Upper lobe of left lung (tissue), 4 donors: ENCODE measurements around the gene SLC25A41.

Source experiments
- CTCF ChIP-seq, 6 experiments: fragments of 450-650 bp in 4 of 6; fragments of 200-600 bp in 2 of 6; sonication (generic) in 2 of 6; IDR thresholded peaks; one replicate each; pipeline ENCODE4 v1.5.1; 2016 to 2019; ENCODE audit warnings: antibody characterized with exemption in 6 of 6
- EP300 ChIP-seq, 4 donors: sonication (generic); formaldehyde crosslinking; IDR thresholded peaks; one replicate each; pipeline ENCODE4 v1.5.1; 2017; ENCODE audit warnings: antibody characterized with exemption in 4 of 4, control low read depth in 2 of 4
- POLR2A ChIP-seq, 4 donors: fragments of 450-650 bp; IDR thresholded peaks; one replicate each; pipeline ENCODE4 v1.5.1; 2016 to 2017; ENCODE audit warnings: antibody characterized with exemption in 4 of 4, mild to moderate bottlenecking in 2 of 4
- POLR2AphosphoS5 ChIP-seq, 2 donors: sonication (generic); formaldehyde crosslinking; IDR thresholded peaks; one replicate each; pipeline ENCODE4 v1.5.1; 2017; ENCODE audit warnings: antibody characterized with exemption in 2 of 2

DNA sequence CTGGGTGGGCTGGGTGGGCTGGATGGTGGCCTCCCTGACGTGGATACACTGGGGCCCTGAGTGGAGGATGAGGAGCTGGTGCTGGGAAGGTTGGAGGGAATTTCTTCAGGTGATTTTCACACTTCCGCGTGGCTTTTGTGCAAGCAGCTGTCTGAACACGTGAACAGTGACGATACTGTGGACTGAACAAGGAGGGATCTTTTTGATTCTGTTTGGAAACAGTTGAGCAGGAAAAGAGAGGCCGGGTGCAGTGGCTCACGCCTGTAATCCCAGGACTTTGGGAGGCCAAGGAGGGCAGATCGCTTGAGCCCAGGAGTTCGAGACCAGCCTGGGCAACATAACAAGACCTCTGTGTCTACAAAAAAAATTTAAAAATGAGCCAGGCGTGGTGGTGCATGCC is 31.5 kb downstream of the SLC25A41 start:
- TF ChIP-seq POLR2A (IDR thresholded peaks at IDR 0.05) (no peak), CTCF (IDR thresholded peaks at IDR 0.05) (no peak), POLR2AphosphoS5 (IDR thresholded peaks at IDR 0.05) (no peak), EP300 (IDR thresholded peaks at IDR 0.05) (no peak)
